ENCODE measurements around the gene SELENOS. TPM values are rescaled to one million over a fixed set of nuclear protein-coding genes. Genes with fewer than 3 reads are reported as not detected.
"Not testable (repeated sequence)": the region's sequence is repeated elsewhere in the genome, so short reads cannot be mapped to it uniquely, and the experiment has no call there.

Gene SELENOS
- total RNA-seq, 3 donors from 2014 or later = 51.8 to 68.1 (median 55.2) TPM

GRCh38 chr15:101303408-101303807 lies 26.1 kb upstream of the SELENOS start:
- no peaks in the 10 kb centered on the region for H3K9me3 Mint-ChIP-seq

GRCh38 chr15:101296418-101297405 lies 19.4 kb upstream of the SELENOS start:
- no peaks in the 10 kb centered on the region for H3K27me3 Mint-ChIP-seq (ENCODE audit: low read depth)
- peaks cover 23% of the 10 kb centered on the region for H3K4me1 Mint-ChIP-seq (ENCODE audit: low read depth)
- peaks cover 20% of the 10 kb centered on the region for H3K36me3 Mint-ChIP-seq (ENCODE audit: insufficient read depth)
- no peaks in the 10 kb centered on the region for H3K9me3 Mint-ChIP-seq
- peak overlapping the region; percentile 97 for H3K4me3 Mint-ChIP-seq
- no peak for DNase-seq
- no peak for ATAC-seq

More at GRCh38 chr15:101303408-101303807, 26.1 kb upstream of the SELENOS start:
- H3K27me3 Mint-ChIP-seq (ENCODE audit: low read depth) = peaks cover 3% of the 10 kb centered on the region
- ATAC-seq (no peak), DNase-seq (no peak)
- H3K4me3 Mint-ChIP-seq = no peak overlapping the region
- no peaks in the 10 kb centered on the region for H3K36me3 Mint-ChIP-seq (ENCODE audit: insufficient read depth)
- H3K4me1 Mint-ChIP-seq (ENCODE audit: low read depth) = no peaks in the 10 kb centered on the region

GRCh38 chr15:101295607-101296161 lies 18.4 kb upstream of the SELENOS start:
- H3K36me3 Mint-ChIP-seq (ENCODE audit: insufficient read depth) = peaks cover 23% of the 10 kb centered on the region
- no peaks in the 10 kb centered on the region for H3K27me3 Mint-ChIP-seq (ENCODE audit: low read depth)
- H3K4me1 Mint-ChIP-seq (ENCODE audit: low read depth) = peaks cover 27% of the 10 kb centered on the region
- DNase-seq = no peak
- no peak for ATAC-seq
- no peaks in the 10 kb centered on the region for H3K9me3 Mint-ChIP-seq
- H3K4me3 Mint-ChIP-seq = peak overlapping the region; percentile 97

GRCh38 chr15:101294731-101295606 lies 17.7 kb upstream of the SELENOS start, which contains the start of gene SNRPA1:
TSS of gene SNRPA1 (minus strand) at chr15:101295248. CDS start at chr15:101295178, 70 bp downstream.
- ATAC-seq (peak; percentile 88), DNase-seq (peak; percentile 98)
- peaks cover 34% of the 10 kb centered on the region for H3K4me1 Mint-ChIP-seq (ENCODE audit: low read depth)
- H3K4me3 Mint-ChIP-seq = peak within 1 kb of the TSS; percentile 97
- peaks cover 28% of the 10 kb centered on the region for H3K36me3 Mint-ChIP-seq (ENCODE audit: insufficient read depth)
- H3K9me3 Mint-ChIP-seq = no peaks in the 10 kb centered on the region
- H3K27me3 Mint-ChIP-seq (ENCODE audit: low read depth) = no peaks in the 10 kb centered on the region

GRCh38 chr15:101293122-101293521 lies 15.8 kb upstream of the SELENOS start:
- Mint-ChIP-seq H3K9me3 (no peaks in the 10 kb centered on the region), H3K4me3 (peak overlapping the region; percentile 97), H3K4me1 (ENCODE audit: low read depth) (peaks cover 46% of the 10 kb centered on the region), H3K36me3 (ENCODE audit: insufficient read depth) (peaks cover 37% of the 10 kb centered on the region), H3K27me3 (ENCODE audit: low read depth) (no peaks in the 10 kb centered on the region)
- no peak for DNase-seq
- no peak for ATAC-seq

- ATAC-seq (peak; percentile 47 to 57), DNase-seq (no peak)
- H3K9me3 Mint-ChIP-seq = no peaks in the 10 kb centered on the region
- H3K27me3 Mint-ChIP-seq (ENCODE audit: low read depth) = no peaks in the 10 kb centered on the region
- H3K4me1 Mint-ChIP-seq (ENCODE audit: low read depth) = peaks cover 46% of the 10 kb centered on the region
- H3K36me3 Mint-ChIP-seq (ENCODE audit: insufficient read depth) = peaks cover 62% of the 10 kb centered on the region
- H3K4me3 Mint-ChIP-seq = no peak overlapping the region
Observed at GRCh38 chr15:101288905-101289513, 11.7 kb upstream of the SELENOS start.

GRCh38 chr15:101287342-101287741 lies 10.1 kb upstream of the SELENOS start:
- peaks cover 58% of the 10 kb centered on the region for H3K36me3 Mint-ChIP-seq (ENCODE audit: insufficient read depth)
- not testable (repeated sequence) for H3K9me3 Mint-ChIP-seq; H3K4me3 Mint-ChIP-seq; ATAC-seq; H3K27me3 Mint-ChIP-seq (ENCODE audit: low read depth); DNase-seq
- H3K4me1 Mint-ChIP-seq (ENCODE audit: low read depth) = peaks cover 35% of the 10 kb centered on the region

GRCh38 chr15:101286471-101287114 lies 9.3 kb upstream of the SELENOS start:
- no peaks in the 10 kb centered on the region for H3K27me3 Mint-ChIP-seq (ENCODE audit: low read depth)
- ATAC-seq = no peak
- H3K36me3 Mint-ChIP-seq (ENCODE audit: insufficient read depth) = peaks cover 59% of the 10 kb centered on the region
- peaks cover 28% of the 10 kb centered on the region for H3K4me1 Mint-ChIP-seq (ENCODE audit: low read depth)
- no peaks in the 10 kb centered on the region for H3K9me3 Mint-ChIP-seq
- DNase-seq = no peak
- no peak overlapping the region for H3K4me3 Mint-ChIP-seq

- no peak for ATAC-seq
- H3K9me3 Mint-ChIP-seq = no peaks in the 10 kb centered on the region
- no peaks in the 10 kb centered on the region for H3K27me3 Mint-ChIP-seq (ENCODE audit: low read depth)
- H3K36me3 Mint-ChIP-seq (ENCODE audit: insufficient read depth) = peaks cover 54% of the 10 kb centered on the region
- H3K4me1 Mint-ChIP-seq (ENCODE audit: low read depth) = peaks cover 13% of the 10 kb centered on the region
- no peak for DNase-seq
- no peak overlapping the region for H3K4me3 Mint-ChIP-seq
Observed at GRCh38 chr15:101283931-101284330, 6.6 kb upstream of the SELENOS start.

- Mint-ChIP-seq H3K9me3 (no peaks in the 10 kb centered on the region), H3K36me3 (ENCODE audit: insufficient read depth) (peaks cover 29% of the 10 kb centered on the region), H3K27me3 (ENCODE audit: low read depth) (no peaks in the 10 kb centered on the region), H3K4me3 (no peak overlapping the region), H3K4me1 (ENCODE audit: low read depth) (peaks cover 24% of the 10 kb centered on the region)
- ATAC-seq (no peak), DNase-seq (no peak)
Observed at GRCh38 chr15:101280007-101280406, 2.7 kb upstream of the SELENOS start.

- Mint-ChIP-seq H3K36me3 (ENCODE audit: insufficient read depth) (peaks cover 38% of the 10 kb centered on the region), H3K4me3 (peak overlapping the region; percentile 86), H3K4me1 (ENCODE audit: low read depth) (peaks cover 33% of the 10 kb centered on the region), H3K27me3 (ENCODE audit: low read depth) (no peaks in the 10 kb centered on the region), H3K9me3 (no peaks in the 10 kb centered on the region)
- ATAC-seq (no peak), DNase-seq (no peak)
Observed at GRCh38 chr15:101277943-101278564, 769 bp upstream of the SELENOS start.

- DNase-seq (no peak), ATAC-seq (peak in 1 of 2 donors; percentile 9)
- Mint-ChIP-seq H3K9me3 (no peaks in the 10 kb centered on the region), H3K4me1 (ENCODE audit: low read depth) (peaks cover 33% of the 10 kb centered on the region), H3K27me3 (ENCODE audit: low read depth) (no peaks in the 10 kb centered on the region), H3K36me3 (ENCODE audit: insufficient read depth) (peaks cover 37% of the 10 kb centered on the region), H3K4me3 (peak overlapping the region; percentile 93)
Observed at GRCh38 chr15:101276501-101277037, 716 bp downstream of the SELENOS start.

GRCh38 chr15:101275018-101275417 lies 2.3 kb downstream of the SELENOS start:
- Mint-ChIP-seq H3K9me3 (no peaks in the 10 kb centered on the region), H3K4me1 (ENCODE audit: low read depth) (peaks cover 33% of the 10 kb centered on the region), H3K36me3 (ENCODE audit: insufficient read depth) (peaks cover 40% of the 10 kb centered on the region), H3K27me3 (ENCODE audit: low read depth) (no peaks in the 10 kb centered on the region), H3K4me3 (peak overlapping the region; percentile 93)
- ATAC-seq (no peak), DNase-seq (no peak)
